ENCODE results near the gene ZC3H7A. TPM values are rescaled to one million over a fixed set of nuclear protein-coding genes. Genes with fewer than 3 reads are reported as not detected.

ZC3H7A gene
- total and polyA plus RNA-seq, 10 of the 15 experiments (the other 5 are each of a cell fraction or from before 2014, with no cell fraction given): 46.3 to 188 (median 68.6) TPM

DNA sequence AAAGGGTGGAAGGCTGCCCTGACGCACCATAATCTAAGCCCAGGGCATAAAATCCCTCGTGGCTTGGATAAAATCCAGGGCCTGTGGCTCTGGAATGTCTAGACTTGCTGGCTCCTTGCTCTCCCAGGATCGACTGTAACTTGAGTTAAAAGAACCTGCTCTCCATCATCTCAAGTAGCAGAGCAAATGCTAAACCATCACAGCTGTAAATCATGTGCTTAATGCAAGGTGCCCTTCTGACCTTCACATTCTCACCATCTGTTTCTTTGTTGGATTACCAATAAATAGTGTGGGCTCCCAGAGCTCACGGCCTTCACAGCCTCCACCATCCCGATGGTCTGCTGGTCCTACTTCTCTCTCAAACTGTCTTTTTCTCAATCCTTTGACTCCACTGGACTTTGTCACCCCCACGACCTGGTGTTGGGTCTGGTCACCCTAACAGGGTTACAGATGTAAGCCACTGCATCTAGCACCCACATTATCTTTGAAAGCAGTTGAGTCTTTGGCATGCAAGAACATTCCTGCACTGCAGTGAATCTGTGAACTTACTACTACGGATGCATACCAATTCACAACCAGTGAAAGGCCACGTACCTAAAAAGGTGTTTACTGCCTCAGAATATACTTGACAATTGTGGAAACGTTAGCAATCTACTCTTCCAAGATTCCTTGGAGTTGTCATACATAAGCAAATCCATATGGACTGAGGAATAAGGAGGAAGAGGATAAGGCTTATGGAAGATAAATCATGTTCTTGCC is 39.0 kb upstream of the ZC3H7A start:
- no peak overlapping the region for H3K4me2 ChIP-seq (ENCODE audit: control insufficient read depth, insufficient read depth)
- POLR2A ChIA-PET: no interaction called here
- ATAC-seq: peak; percentile 23; the same call in 2 of the 3 replicates
- H3K9ac ChIP-seq (ENCODE audit: control insufficient read depth, insufficient read depth, low read length): no peak overlapping the region
- peaks cover 7 to 19% of the 10 kb centered on the region in 2 experiments for H3K36me3 ChIP-seq (ENCODE audit: control insufficient read depth in 2 of 2, insufficient read depth in 2 of 2, low read length in 1 of 2)
- SMC1A ChIA-PET (ENCODE audit: uncharacterized antibody, unreplicated experiment): interaction anchor here (0.9 to 1.4 kb wide), 2 partner anchors 10 to 12 kb away, joined by 3 to 5 read pairs; no protein-coding TSS in a partner anchor
- intact Hi-C loops (cut with micrococcal nuclease; ENCODE audit: unreplicated experiment): no loop called here
- no peak overlapping the region for H3K27ac ChIP-seq (ENCODE audit: control insufficient read depth, insufficient read depth)
- H3K27me3 ChIP-seq (replicated peaks in 1 of 2; ENCODE audit: control insufficient read depth in 2 of 2, insufficient read depth in 2 of 2, low read length in 1 of 2): no peaks in the 10 kb centered on the region
- no peaks in the 10 kb centered on the region for H3K79me2 ChIP-seq (ENCODE audit: control insufficient read depth, insufficient read depth, low read length)
- no peaks in the 10 kb centered on the region for H3K9me3 ChIP-seq (replicated peaks; ENCODE audit: control insufficient read depth, insufficient read depth, low read length)
- FAIRE-seq: no peak
- RAD21 ChIA-PET (ENCODE audit: unreplicated experiment): no interaction called here
- TF ChIP-seq, protein P1, sequence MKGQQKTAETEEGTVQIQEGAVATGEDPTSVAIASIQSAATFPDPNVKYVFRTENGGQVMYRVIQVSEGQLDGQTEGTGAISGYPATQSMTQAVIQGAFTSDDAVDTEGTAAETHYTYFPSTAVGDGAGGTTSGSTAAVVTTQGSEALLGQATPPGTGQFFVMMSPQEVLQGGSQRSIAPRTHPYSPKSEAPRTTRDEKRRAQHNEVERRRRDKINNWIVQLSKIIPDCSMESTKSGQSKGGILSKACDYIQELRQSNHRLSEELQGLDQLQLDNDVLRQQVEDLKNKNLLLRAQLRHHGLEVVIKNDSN (IDR thresholded peaks at IDR 0.05; ENCODE audit: borderline replicate concordance, extremely low read length, insufficient read depth, low read depth, low read length): no peak
- peak; percentile 3; the same call in 1 of the 2 replicates for TF ChIP-seq POLR2AphosphoS5 (IDR thresholded peaks at IDR 0.05; ENCODE audit: low read length)
- TF ChIP-seq, protein P2, sequence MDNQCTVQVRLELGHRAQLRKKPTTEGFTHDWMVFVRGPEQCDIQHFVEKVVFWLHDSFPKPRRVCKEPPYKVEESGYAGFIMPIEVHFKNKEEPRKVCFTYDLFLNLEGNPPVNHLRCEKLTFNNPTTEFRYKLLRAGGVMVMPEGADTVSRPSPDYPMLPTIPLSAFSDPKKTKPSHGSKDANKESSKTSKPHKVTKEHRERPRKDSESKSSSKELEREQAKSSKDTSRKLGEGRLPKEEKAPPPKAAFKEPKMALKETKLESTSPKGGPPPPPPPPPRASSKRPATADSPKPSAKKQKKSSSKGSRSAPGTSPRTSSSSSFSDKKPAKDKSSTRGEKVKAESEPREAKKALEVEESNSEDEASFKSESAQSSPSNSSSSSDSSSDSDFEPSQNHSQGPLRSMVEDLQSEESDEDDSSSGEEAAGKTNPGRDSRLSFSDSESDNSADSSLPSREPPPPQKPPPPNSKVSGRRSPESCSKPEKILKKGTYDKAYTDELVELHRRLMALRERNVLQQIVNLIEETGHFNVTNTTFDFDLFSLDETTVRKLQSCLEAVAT (IDR thresholded peaks at IDR 0.05): no peak
- no peak for DNase-seq (ENCODE audit: low read depth, low spot score)
- WGBS (ENCODE audit: insufficient coverage, insufficient replicate concordance, low lambda C conversion rate, missing lambda C conversion rate): 81% methylated on average over 9 of the region's 9 CpGs
- no TSS peak for BruUV-seq (replicated peaks)
- H4K20me1 ChIP-seq (ENCODE audit: control insufficient read depth, insufficient read depth): no peaks in the 10 kb centered on the region
- in situ Hi-C loops (cut with MboI): no loop called here
- CTCF ChIA-PET: no interaction called here
- no peak overlapping the region for H2AFZ ChIP-seq (ENCODE audit: control insufficient read depth, low read depth, low read length)
- H3K4me3 ChIP-seq: no peak overlapping the region
- H3K4me1 ChIP-seq (ENCODE audit: control insufficient read depth, insufficient read depth, low read length): no peaks in the 10 kb centered on the region
